ENCODE measurements around the gene NECAP2. TPM values are rescaled to one million over a fixed set of nuclear protein-coding genes. Genes with fewer than 3 reads are reported as not detected.

The NECAP2 gene
- total RNA-seq, 2 donors from 2014 or later: 80.4 to 84.5 TPM

DNA sequence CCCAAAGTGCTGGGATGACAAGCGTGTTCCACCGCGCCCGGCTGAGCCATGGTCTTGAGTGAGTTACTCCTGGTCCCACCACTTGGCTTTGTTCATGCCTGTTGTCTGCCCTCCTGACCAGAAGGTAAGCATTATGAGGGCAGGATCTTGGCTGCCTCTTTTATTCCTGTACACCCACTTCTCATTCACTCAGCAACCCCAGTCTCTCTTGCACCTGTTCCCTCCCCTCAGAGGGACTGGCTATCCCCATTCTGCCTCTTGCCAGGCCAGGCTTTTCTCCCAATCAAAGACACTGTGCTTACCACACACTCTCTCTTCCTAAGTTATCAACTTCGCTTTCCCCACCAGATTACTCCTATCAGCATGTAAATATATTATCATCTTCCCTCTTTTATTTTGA, 29.7 kb upstream of the NECAP2 start:
- DNase-seq (no peak), ATAC-seq (replicated peaks in 1 of 2) (no peak)
- peaks cover 6% of the 10 kb centered on the region for H3K27me3 Mint-ChIP-seq (ENCODE audit: low read depth)
- no peaks in the 10 kb centered on the region for H3K9me3 Mint-ChIP-seq
- no peaks in the 10 kb centered on the region for H3K36me3 Mint-ChIP-seq (ENCODE audit: insufficient read depth in 2 of 2)
- no peaks in the 10 kb centered on the region for H3K4me1 Mint-ChIP-seq (ENCODE audit: low read depth)
- peak overlapping the region; percentile 3 for H3K27ac Mint-ChIP-seq
- H3K4me3 Mint-ChIP-seq: no peak overlapping the region

GRCh38 chr1:16413191-16413590, 27.3 kb upstream of the NECAP2 start:
- no peaks in the 10 kb centered on the region for H3K36me3 Mint-ChIP-seq (ENCODE audit: insufficient read depth in 2 of 2)
- peaks cover 6% of the 10 kb centered on the region for H3K27me3 Mint-ChIP-seq (ENCODE audit: low read depth)
- no peaks in the 10 kb centered on the region for H3K9me3 Mint-ChIP-seq

DNA sequence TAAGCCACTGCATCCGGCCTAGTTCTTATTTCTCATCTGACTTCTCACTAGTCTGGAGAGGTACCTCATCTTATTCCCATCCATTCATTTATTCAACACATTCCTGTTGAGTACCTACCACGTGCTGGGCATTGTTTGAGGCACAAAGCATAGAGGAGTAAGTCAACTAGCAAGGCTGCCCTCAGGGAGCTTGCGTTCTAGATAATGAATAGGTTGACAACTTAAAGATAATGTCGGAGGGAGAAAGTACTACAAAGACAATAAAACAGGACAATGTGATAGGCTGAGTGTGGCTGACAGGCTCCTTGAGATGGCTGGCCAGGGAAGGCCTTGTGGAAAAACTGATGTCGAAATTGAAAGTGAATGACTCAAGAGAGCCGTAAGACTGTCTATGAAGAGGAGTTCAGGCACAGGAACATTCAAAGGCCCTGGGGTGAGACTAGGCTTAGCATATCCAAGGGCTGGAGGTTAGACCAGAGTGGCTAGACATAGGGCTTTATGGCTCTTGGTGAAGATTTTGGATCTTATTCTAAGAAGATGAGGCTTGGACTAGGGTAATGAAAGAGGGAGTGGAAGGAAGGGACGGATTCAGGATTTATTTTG, 21.6 kb upstream of the NECAP2 start:
- ATAC-seq (replicated peaks in 1 of 2): no peak
- DNase-seq: no peak
- Mint-ChIP-seq H3K27ac (peak overlapping the region; percentile 7), H3K27me3 (ENCODE audit: low read depth) (no peaks in the 10 kb centered on the region), H3K4me1 (ENCODE audit: low read depth) (peaks cover 35% of the 10 kb centered on the region), H3K36me3 (ENCODE audit: insufficient read depth in 2 of 2) (peaks cover 0 to 2% of the 10 kb centered on the region in 2 donors), H3K4me3 (peak overlapping the region; percentile 21 to 29), H3K9me3 (peaks cover 0 to 2% of the 10 kb centered on the region in 2 donors)

More at GRCh38 chr1:16413191-16413590, 27.3 kb upstream of the NECAP2 start:
- H3K4me1 Mint-ChIP-seq (ENCODE audit: low read depth): no peaks in the 10 kb centered on the region
- no peak for ATAC-seq (replicated peaks in 1 of 2)
- H3K27ac Mint-ChIP-seq: no peak overlapping the region
- DNase-seq: no peak
- H3K4me3 Mint-ChIP-seq: no peak overlapping the region

- H3K4me1 Mint-ChIP-seq (ENCODE audit: low read depth): peaks cover 35% of the 10 kb centered on the region
- no peak overlapping the region for H3K27ac Mint-ChIP-seq
- H3K9me3 Mint-ChIP-seq: peaks cover 0 to 2% of the 10 kb centered on the region in 2 donors
- ATAC-seq (replicated peaks in 1 of 2) (peak; percentile 97 to 98), DNase-seq (peak; percentile 74 to 78)
- no peaks in the 10 kb centered on the region for H3K27me3 Mint-ChIP-seq (ENCODE audit: low read depth)
- H3K4me3 Mint-ChIP-seq: peak overlapping the region; percentile 50 to 70
- H3K36me3 Mint-ChIP-seq (ENCODE audit: insufficient read depth in 2 of 2): peaks cover 0 to 2% of the 10 kb centered on the region in 2 donors
Measured at GRCh38 chr1:16420424-16421118, 20.0 kb upstream of the NECAP2 start.

- ATAC-seq (replicated peaks in 1 of 2) (peak; percentile 8 to 11), DNase-seq (no peak)
- Mint-ChIP-seq H3K4me3 (peak overlapping the region; percentile 50 to 70), H3K27ac (no peak overlapping the region), H3K4me1 (ENCODE audit: low read depth) (peaks cover 35% of the 10 kb centered on the region), H3K9me3 (peaks cover 0 to 2% of the 10 kb centered on the region in 2 donors), H3K36me3 (ENCODE audit: insufficient read depth in 2 of 2) (peaks cover 0 to 2% of the 10 kb centered on the region in 2 donors), H3K27me3 (ENCODE audit: low read depth) (no peaks in the 10 kb centered on the region)
Measured at GRCh38 chr1:16421201-16421600, 19.3 kb upstream of the NECAP2 start.

GRCh38 chr1:16422041-16422440, 18.5 kb upstream of the NECAP2 start:
- Mint-ChIP-seq H3K36me3 (ENCODE audit: insufficient read depth in 2 of 2) (peaks cover 0 to 2% of the 10 kb centered on the region in 2 donors), H3K27ac (no peak overlapping the region), H3K27me3 (ENCODE audit: low read depth) (no peaks in the 10 kb centered on the region), H3K4me1 (ENCODE audit: low read depth) (peaks cover 35% of the 10 kb centered on the region), H3K4me3 (no peak overlapping the region), H3K9me3 (peaks cover 0 to 2% of the 10 kb centered on the region in 2 donors)
- no peak for ATAC-seq (replicated peaks in 1 of 2)
- DNase-seq: no peak

DNA sequence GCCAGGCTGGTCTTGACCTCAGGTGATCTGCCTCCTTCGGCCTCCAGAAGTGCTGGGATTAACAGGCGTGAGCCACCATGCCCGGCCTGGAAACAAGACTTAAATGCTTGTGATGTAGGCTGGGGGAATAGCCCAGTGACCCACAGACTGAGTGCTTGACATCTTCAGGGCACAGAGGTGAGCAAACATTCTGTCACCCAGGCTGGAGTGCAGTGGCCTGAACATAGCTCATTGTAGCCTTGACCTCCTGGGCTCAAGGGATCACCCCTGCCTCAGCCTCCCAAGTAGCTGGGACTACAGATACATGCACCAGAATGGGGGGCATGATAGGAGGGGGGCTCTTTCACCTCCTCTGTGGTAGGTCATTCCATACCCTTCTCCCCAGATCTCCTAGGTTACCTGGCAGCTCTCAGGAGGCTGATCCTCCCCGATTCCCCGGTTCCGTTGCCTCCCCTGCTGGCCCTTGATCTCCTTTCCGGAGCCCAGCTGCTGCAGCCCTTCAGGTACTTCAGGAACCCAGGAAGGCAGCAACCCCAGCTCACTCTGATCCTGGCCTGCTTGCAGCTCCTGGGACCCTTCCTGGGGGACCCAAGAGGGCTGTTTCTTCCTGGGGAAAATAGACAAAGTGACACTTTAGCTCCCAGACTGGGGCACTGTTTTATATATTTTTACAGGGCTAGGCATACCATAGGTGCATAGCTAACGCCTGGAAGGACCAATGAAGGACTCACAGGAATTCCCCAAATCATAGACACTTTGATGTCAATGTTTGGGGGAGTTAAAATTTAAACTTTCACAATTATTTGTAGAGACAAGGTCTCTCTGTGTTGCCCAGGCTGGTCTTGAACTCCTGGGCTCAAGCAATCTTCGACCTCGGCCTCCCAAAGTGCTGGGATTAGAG, 15.1 kb upstream of the NECAP2 start:
- no peak for ATAC-seq (replicated peaks in 1 of 2)
- no peak for DNase-seq
- H3K27ac Mint-ChIP-seq: no peak overlapping the region
- H3K27me3 Mint-ChIP-seq (ENCODE audit: low read depth): no peaks in the 10 kb centered on the region
- no peaks in the 10 kb centered on the region for H3K9me3 Mint-ChIP-seq
- H3K36me3 Mint-ChIP-seq (ENCODE audit: insufficient read depth in 2 of 2): no peaks in the 10 kb centered on the region
- H3K4me3 Mint-ChIP-seq: no peak overlapping the region
- peaks cover 16% of the 10 kb centered on the region for H3K4me1 Mint-ChIP-seq (ENCODE audit: low read depth)

- Mint-ChIP-seq H3K4me3 (no peak overlapping the region), H3K4me1 (ENCODE audit: low read depth) (peaks cover 5% of the 10 kb centered on the region), H3K36me3 (ENCODE audit: insufficient read depth in 2 of 2) (no peaks in the 10 kb centered on the region), H3K27ac (no peak overlapping the region), H3K9me3 (no peaks in the 10 kb centered on the region), H3K27me3 (ENCODE audit: low read depth) (peaks cover 12% of the 10 kb centered on the region)
- DNase-seq (no peak), ATAC-seq (replicated peaks in 1 of 2) (no peak)
Measured at GRCh38 chr1:16430606-16431005, 9.9 kb upstream of the NECAP2 start.

DNA sequence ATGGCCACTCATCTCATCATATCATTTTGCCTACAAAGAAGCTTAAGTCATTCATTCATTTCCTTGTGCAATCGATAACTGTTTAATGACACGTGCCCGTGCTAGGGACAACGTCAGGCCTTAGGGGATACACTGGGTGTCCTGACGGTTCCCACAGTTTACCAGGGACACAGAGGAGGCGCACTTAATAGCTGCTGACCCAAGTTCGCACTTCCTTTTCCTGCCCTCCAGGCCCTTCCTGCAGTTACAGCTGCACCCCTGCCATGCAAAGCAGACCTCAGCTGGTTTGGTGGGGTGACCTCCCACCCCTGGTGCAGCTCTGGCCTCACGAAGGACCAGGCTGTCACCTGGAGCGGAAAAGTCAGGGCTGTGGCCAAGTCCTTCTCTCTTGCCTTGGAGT, 7.5 kb upstream of the NECAP2 start:
- ATAC-seq (replicated peaks in 1 of 2): no peak
- Mint-ChIP-seq H3K36me3 (ENCODE audit: insufficient read depth in 2 of 2) (no peaks in the 10 kb centered on the region), H3K4me1 (ENCODE audit: low read depth) (peaks cover 5% of the 10 kb centered on the region)

DNA sequence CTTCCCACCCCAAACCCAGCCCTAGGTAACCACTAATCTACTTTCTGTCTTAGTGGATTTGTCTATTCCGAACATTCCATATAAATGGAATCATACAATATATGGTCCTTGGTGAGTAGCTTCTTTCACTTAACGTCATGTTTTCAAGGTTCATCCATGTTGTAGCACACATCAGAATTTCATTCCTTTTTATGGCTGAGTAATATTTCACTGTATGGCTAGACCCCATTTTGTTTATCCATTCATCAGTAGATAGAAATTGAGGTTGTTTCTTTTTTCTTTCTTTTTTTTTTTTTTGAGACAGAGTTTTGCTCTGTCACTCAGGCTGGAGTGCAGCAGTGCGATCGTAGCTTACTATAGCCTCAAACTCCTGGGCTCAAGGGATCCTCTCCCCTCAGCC, 6.5 kb upstream of the NECAP2 start:
- Mint-ChIP-seq H3K36me3 (ENCODE audit: insufficient read depth in 2 of 2) (no peaks in the 10 kb centered on the region), H3K27ac (no peak overlapping the region), H3K9me3 (no peaks in the 10 kb centered on the region), H3K4me1 (ENCODE audit: low read depth) (peaks cover 5% of the 10 kb centered on the region), H3K4me3 (no peak overlapping the region), H3K27me3 (ENCODE audit: low read depth) (peaks cover 12% of the 10 kb centered on the region)
- no peak for ATAC-seq (replicated peaks in 1 of 2)
- no peak for DNase-seq

More for the DNA sequence above, 7.5 kb upstream of the NECAP2 start:
- Mint-ChIP-seq H3K27me3 (ENCODE audit: low read depth) (peaks cover 12% of the 10 kb centered on the region), H3K27ac (no peak overlapping the region), H3K9me3 (no peaks in the 10 kb centered on the region), H3K4me3 (no peak overlapping the region)
- no peak for DNase-seq

GRCh38 chr1:16434501-16434900, 6.0 kb upstream of the NECAP2 start:
- peaks cover 5% of the 10 kb centered on the region for H3K4me1 Mint-ChIP-seq (ENCODE audit: low read depth)
- H3K4me3 Mint-ChIP-seq: no peak overlapping the region
- no peaks in the 10 kb centered on the region for H3K9me3 Mint-ChIP-seq
- no peak overlapping the region for H3K27ac Mint-ChIP-seq
- H3K27me3 Mint-ChIP-seq (ENCODE audit: low read depth): peaks cover 12% of the 10 kb centered on the region
- H3K36me3 Mint-ChIP-seq (ENCODE audit: insufficient read depth in 2 of 2): no peaks in the 10 kb centered on the region
- DNase-seq (no peak), ATAC-seq (replicated peaks in 1 of 2) (peak; percentile 36 to 39)

GRCh38 chr1:16436946-16437474, 3.5 kb upstream of the NECAP2 start, which contains the start of gene SPATA21:
SPATA21 (minus strand) TSS chr1:16437424; CDS start chr1:16431371, 6,053 bp downstream.
- Mint-ChIP-seq H3K27me3 (ENCODE audit: low read depth) (peaks cover 12% of the 10 kb centered on the region), H3K4me1 (ENCODE audit: low read depth) (peaks cover 15% of the 10 kb centered on the region), H3K4me3 (no peak within 1 kb of the TSS), H3K9me3 (no peaks in the 10 kb centered on the region), H3K36me3 (ENCODE audit: insufficient read depth in 2 of 2) (peaks cover 2% of the 10 kb centered on the region in 2 donors), H3K27ac (no peak within 1 kb of the TSS)
- ATAC-seq (replicated peaks in 1 of 2) (no peak), DNase-seq (no peak)

GRCh38 chr1:16438516-16438915, 2.0 kb upstream of the NECAP2 start:
- ATAC-seq (replicated peaks in 1 of 2): no peak
- Mint-ChIP-seq H3K36me3 (ENCODE audit: insufficient read depth in 2 of 2) (peaks cover 2 to 7% of the 10 kb centered on the region in 2 donors), H3K4me3 (no peak overlapping the region), H3K9me3 (no peaks in the 10 kb centered on the region), H3K4me1 (ENCODE audit: low read depth) (peaks cover 29% of the 10 kb centered on the region), H3K27me3 (ENCODE audit: low read depth) (no peaks in the 10 kb centered on the region), H3K27ac (no peak overlapping the region)
- DNase-seq: no peak
